Measurements from ENCODE around the gene TINAGL1.

The TINAGL1 gene

GRCh38 chr1:31595836-31596736 is 19.8 kb downstream of the TINAGL1 start:
- no peak for DNase-seq (ENCODE audit: low read depth)
- H3K4me3 ChIP-seq (ENCODE audit: low read depth, low read length), result no peak overlapping the region
- TF ChIP-seq CTCF (IDR thresholded peaks at IDR 0.05; ENCODE audit: low read depth, low read length) (no peak), POLR2A (IDR thresholded peaks at IDR 0.05; ENCODE audit: extremely low read depth, insufficient read length) (no peak), MYC (IDR thresholded peaks at IDR 0.05; ENCODE audit: low read depth, low read length) (no peak)

GRCh38 chr1:31596737-31597097 is 20.4 kb downstream of the TINAGL1 start:
- no peak for DNase-seq (ENCODE audit: low read depth)
- H3K4me3 ChIP-seq (ENCODE audit: low read depth, low read length), result no peak overlapping the region
- no peak for TF ChIP-seq CTCF (IDR thresholded peaks at IDR 0.05; ENCODE audit: low read depth, low read length)
- no peak for TF ChIP-seq MAX (IDR thresholded peaks at IDR 0.05; ENCODE audit: low read depth, low read length)
- TF ChIP-seq POLR2A (IDR thresholded peaks at IDR 0.05; ENCODE audit: extremely low read depth, insufficient read length), result no peak
- TF ChIP-seq MYC (IDR thresholded peaks at IDR 0.05; ENCODE audit: low read depth, low read length), result no peak

GRCh38 chr1:31598980-31599379 is 22.7 kb downstream of the TINAGL1 start:
- no peak overlapping the region for H3K4me3 ChIP-seq (ENCODE audit: low read depth, low read length)
- TF ChIP-seq MAX (IDR thresholded peaks at IDR 0.05; ENCODE audit: low read depth, low read length) (no peak), CTCF (IDR thresholded peaks at IDR 0.05; ENCODE audit: low read depth, low read length) (no peak), MYC (IDR thresholded peaks at IDR 0.05; ENCODE audit: low read depth, low read length) (no peak), POLR2A (IDR thresholded peaks at IDR 0.05; ENCODE audit: extremely low read depth, insufficient read length) (no peak)
- DNase-seq (ENCODE audit: low read depth), result no peak

GRCh38 chr1:31600641-31601040 is 24.3 kb downstream of the TINAGL1 start:
- no peak overlapping the region for H3K4me3 ChIP-seq (ENCODE audit: low read depth, low read length)
- DNase-seq (ENCODE audit: low read depth), result no peak
- no peak for TF ChIP-seq MYC (IDR thresholded peaks at IDR 0.05; ENCODE audit: low read depth, low read length)
- TF ChIP-seq CTCF (IDR thresholded peaks at IDR 0.05; ENCODE audit: low read depth, low read length), result no peak
- no peak for TF ChIP-seq POLR2A (IDR thresholded peaks at IDR 0.05; ENCODE audit: extremely low read depth, insufficient read length)
- no peak for TF ChIP-seq MAX (IDR thresholded peaks at IDR 0.05; ENCODE audit: low read depth, low read length)

GRCh38 chr1:31602081-31602480 is 25.8 kb downstream of the TINAGL1 start:
- no peak for TF ChIP-seq CTCF (IDR thresholded peaks at IDR 0.05; ENCODE audit: low read depth, low read length)
- no peak for TF ChIP-seq MYC (IDR thresholded peaks at IDR 0.05; ENCODE audit: low read depth, low read length)
- no peak for TF ChIP-seq POLR2A (IDR thresholded peaks at IDR 0.05; ENCODE audit: extremely low read depth, insufficient read length)
- no peak for TF ChIP-seq MAX (IDR thresholded peaks at IDR 0.05; ENCODE audit: low read depth, low read length)
- DNase-seq (ENCODE audit: low read depth), result no peak
- no peak overlapping the region for H3K4me3 ChIP-seq (ENCODE audit: low read depth, low read length)
